Erythroblast (primary cell): Measurements from ENCODE around the gene CRB2.

Source experiments
- GATA1 ChIP-seq: IDR thresholded peaks from 2 replicates; pipeline ENCODE4 v1.6.1; 2011; ENCODE audit warnings: low read depth, mild to moderate bottlenecking, control low read depth, low read length, moderate library complexity
- POLR2A ChIP-seq: IDR thresholded peaks from 2 replicates; pipeline ENCODE4 v1.6.1; 2011; ENCODE audit warnings: mild to moderate bottlenecking, low read length

- TF ChIP-seq POLR2A (no peak), GATA1 (no peak)
Observed at GRCh38 chr9:123422635-123423310, 66.8 kb downstream of the CRB2 start.
